Renal cortex interstitium (tissue), 11 donors: ENCODE results near the gene SPATA20. TPM values are rescaled to one million over a fixed set of nuclear protein-coding genes. Genes with fewer than 3 reads are reported as not detected.

Experiments
- DNase-seq, 11 donors: peaks; one replicate each; pipeline ENCODE4 v3.0.0-alpha.2; 2013; ENCODE audit warnings: low read depth in 9 of 11, low spot score in 4 of 11; ENCODE audit errors: extremely low read depth in 1 of 11
- polyA plus RNA-seq, 3 donors: library from polyadenylated mRNA; unstranded; fragments of 120-200 nt; gene quantifications; one replicate each; pipeline ENCODE4 v1.2.1, GENCODE V29; 2013; ENCODE audit not compliant: insufficient read length in 3 of 3

SPATA20 gene
- polyA plus RNA-seq, 3 donors = 49.4 to 69.7 (median 55.5) TPM

DNA sequence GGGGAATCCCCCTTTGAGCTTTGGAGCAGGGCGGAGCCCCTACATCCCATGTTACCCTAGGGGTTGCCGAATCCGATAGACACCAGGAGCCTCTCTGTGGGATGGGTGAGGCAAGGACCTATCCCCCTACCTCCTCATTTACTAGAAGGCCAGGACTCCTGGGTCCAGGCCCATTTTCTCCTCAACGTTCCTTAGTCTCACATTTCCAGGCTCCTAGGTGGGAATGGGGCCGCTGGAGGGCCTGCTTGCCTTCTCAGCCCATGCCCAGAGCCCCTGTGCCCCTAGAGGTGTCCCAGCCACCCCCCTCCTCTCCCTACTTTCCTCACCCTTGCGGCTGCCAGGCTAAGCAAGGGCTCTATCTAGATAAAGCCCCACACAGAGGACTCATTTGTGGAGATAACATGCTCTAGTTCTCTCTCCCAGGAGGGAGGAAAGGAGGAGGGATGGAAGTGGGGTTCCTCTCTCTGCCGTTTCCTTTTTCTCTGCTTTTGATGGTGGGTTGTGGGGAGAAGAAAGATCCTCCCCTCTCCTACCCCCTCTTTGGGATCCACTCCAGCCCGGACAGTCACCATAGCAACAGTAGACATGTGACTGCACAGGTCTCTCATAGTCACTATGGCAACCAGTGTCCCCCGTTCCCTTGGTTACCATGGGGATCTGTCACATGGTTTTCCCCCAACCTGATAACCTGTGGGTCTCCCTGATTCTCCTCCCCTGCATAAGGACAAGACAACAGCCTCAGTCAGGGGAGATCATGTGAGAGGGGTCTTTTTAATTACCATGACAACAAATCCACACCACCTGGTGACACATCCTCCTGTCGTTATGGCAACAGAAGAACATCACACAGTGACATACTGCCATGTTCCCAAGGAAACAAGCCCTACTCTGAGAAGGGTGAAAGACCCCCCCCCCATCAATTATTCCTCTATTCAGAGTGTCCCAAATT, 18.7 kb downstream of the SPATA20 start:
- no peak for DNase-seq

- DNase-seq = no peak
Measured at GRCh38 chr17:50566886-50567285, 19.9 kb downstream of the SPATA20 start.

- no peak for DNase-seq
Measured at GRCh38 chr17:50568659-50569058, 21.7 kb downstream of the SPATA20 start.

DNA sequence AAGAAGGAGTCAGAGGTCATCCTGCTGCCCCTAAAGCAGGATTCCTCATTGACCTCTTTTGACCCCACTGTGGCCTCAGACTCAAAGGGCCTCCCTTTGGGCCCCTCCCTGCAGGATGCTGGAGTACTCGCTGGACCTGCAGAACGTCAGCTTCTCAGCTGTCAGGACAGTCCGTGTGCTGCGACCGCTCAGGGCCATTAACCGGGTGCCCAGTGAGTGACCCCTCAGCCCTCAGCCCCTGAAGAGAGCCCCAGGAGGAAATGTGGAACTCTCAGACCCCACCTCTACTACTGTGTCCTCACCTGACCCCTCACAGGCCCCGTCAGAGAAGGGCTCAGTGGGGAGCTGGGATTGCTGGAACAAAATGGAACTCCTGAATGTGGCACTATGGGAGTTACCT, 22.6 kb downstream of the SPATA20 start:
- no peak for DNase-seq

- no peak for DNase-seq
Measured at GRCh38 chr17:50570032-50570431, 23.1 kb downstream of the SPATA20 start.

- no peak for DNase-seq
Measured at GRCh38 chr17:50570528-50570927, 23.6 kb downstream of the SPATA20 start.

DNA sequence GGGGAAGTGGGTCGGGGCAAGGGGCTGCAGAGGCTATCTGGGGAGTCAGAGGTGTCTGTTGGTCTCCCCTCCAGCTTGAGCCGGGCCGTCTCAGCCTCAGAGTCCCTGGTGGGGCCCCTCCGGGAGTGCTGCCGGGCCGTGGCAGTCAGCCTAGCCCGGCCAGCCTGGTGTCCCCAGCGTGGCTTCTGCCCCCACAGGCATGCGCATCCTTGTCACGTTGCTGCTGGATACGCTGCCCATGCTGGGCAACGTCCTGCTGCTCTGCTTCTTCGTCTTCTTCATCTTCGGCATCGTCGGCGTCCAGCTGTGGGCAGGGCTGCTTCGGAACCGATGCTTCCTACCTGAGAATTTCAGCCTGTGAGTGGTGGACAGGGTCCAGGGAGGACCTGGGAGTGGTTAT, 24.7 kb downstream of the SPATA20 start:
- DNase-seq = no peak

DNA sequence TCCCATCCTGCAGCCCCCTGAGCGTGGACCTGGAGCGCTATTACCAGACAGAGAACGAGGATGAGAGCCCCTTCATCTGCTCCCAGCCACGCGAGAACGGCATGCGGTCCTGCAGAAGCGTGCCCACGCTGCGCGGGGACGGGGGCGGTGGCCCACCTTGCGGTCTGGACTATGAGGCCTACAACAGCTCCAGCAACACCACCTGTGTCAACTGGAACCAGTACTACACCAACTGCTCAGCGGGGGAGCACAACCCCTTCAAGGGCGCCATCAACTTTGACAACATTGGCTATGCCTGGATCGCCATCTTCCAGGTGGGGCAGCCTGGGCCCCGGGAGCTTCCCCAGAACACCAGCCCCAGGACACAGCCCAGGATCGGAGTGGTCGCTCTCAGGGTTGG, 25.6 kb downstream of the SPATA20 start:
- DNase-seq = no peak

DNA sequence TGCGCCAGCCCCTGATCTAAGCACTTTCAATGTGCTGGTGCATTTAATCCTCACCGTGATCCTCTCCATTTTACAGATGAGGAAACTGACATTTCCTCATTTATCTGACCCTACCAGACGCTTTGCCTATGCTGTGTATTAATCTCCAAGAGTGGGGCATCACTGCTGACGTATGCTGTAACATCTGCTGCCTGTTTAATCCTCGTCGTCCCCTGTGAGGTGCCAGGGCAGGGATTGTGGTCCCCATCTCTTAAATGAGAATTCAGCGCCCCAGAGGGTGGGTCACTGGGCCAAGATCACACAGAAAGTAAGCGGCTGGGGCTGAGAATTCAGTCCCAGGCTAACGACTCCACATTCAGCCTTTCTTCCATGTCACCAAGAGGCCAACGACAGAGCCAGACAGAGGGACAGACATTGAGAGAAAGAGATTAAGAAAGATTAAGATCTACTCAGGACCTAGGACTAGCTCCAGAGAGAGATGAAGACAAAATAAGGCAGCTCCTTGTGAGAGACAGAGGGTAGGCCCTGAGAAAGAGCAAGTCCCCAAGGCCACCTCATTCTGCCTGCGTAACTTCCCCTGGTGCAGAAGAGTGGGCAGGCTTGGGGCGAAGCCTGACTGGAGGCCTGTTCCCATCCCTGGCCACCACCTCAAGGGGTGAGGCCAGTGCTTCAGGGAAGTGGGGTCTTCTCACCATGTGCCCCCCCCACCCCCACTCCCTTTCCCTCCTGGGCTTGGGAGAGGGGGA, 27.1 kb downstream of the SPATA20 start:
- DNase-seq = no peak

DNA sequence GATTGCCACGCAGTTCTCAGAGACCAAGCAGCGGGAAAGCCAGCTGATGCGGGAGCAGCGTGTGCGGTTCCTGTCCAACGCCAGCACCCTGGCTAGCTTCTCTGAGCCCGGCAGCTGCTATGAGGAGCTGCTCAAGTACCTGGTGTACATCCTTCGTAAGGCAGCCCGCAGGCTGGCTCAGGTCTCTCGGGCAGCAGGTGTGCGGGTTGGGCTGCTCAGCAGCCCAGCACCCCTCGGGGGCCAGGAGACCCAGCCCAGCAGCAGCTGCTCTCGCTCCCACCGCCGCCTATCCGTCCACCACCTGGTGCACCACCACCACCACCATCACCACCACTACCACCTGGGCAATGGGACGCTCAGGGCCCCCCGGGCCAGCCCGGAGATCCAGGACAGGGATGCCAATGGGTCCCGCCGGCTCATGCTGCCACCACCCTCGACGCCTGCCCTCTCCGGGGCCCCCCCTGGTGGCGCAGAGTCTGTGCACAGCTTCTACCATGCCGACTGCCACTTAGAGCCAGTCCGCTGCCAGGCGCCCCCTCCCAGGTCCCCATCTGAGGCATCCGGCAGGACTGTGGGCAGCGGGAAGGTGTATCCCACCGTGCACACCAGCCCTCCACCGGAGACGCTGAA, 28.7 kb downstream of the SPATA20 start:
- DNase-seq = no peak

- no peak for DNase-seq
Measured at GRCh38 chr17:50576864-50577263, 29.9 kb downstream of the SPATA20 start.

DNA sequence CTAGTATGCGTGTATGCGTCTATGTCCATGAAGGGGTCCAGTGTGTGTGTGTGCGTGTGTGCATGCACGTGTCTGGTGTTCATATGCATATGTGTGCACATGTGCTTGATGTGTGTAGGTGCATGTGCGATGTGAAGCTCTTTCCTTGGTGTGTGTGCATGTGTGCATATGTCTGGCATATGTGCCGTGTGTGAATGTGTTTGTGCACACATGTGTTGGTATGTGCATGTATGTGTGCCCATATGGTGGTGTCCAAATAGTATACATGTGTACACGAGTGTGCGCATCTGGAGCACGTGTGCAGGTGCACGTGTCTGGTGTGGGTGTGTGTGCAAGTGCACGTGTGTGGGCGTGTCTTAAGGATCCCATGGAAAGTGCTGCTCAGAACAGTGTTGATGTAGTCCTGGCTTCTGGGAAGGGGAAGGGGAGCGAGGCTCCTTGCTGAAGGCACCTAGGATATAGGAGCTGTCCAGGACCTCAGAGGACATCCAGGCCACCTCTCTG, 30.5 kb downstream of the SPATA20 start:
- DNase-seq = no peak

DNA sequence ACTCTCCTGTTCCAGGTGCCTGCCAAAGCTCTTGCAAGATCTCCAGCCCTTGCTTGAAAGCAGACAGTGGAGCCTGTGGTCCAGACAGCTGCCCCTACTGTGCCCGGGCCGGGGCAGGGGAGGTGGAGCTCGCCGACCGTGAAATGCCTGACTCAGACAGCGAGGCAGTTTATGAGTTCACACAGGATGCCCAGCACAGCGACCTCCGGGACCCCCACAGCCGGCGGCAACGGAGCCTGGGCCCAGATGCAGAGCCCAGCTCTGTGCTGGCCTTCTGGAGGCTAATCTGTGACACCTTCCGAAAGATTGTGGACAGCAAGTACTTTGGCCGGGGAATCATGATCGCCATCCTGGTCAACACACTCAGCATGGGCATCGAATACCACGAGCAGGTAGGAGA, 31.2 kb downstream of the SPATA20 start:
- DNase-seq = no peak

DNA sequence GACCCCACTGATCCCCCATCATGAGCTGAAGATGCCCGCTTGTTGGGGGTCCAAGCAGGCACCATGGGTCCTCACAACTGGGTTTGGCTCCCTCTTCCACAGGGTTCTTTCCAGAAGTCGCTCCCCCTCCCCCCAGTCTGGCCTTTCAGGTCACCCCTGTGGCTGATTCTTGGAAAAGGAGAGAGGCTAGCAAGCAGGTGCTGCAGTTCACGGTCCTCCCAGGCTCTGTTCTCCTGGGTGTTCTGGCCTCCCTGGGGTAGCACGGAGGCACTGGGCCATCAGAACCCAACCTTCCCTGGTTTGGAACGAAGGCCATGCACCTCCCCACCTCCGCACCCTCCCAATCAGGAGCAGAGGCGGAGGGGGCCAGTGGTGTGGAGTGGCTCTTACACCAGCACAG, 32.4 kb downstream of the SPATA20 start:
- DNase-seq = no peak

DNA sequence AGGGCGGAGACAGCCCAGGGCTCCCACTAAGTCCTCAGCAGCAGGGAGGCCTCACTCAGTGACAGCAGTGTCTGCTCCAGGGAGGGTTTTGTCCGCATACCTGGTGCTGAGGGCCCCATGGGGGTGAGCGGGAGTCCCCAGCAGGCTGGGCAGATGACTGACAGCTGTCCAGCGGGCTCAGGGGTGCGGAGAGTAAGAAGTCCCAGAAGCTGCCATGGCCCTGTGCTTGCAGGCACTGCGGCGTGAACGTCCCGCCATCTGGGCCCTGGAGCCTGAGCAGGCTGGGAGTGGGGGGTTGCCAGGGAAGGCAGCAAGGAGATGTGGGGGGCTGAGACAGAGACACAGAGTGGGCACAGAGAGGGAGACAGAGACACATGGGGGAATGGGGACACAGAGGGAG, 33.7 kb downstream of the SPATA20 start:
- DNase-seq = no peak

- no peak for DNase-seq
Measured at GRCh38 chr17:50581316-50581715, 34.3 kb downstream of the SPATA20 start.

DNA sequence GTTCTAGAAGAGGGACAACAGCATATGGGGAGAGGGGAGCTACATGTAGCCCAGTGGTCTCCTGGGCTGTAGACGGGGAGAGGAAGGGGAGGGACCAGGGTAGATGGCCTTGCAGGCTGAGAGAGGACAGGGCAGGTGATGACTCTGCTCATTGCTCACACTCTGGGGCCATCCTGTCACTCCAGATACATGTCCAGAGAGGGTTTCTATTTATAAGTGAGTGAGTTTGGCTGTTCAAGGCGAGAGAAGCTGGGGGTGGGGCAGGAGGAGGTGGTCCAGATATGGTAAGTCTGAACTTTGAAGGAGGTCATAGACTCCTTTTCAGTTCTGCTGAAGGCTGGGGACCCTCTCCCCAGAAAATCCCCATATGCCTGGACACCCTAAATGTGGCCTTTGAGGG, 35.8 kb downstream of the SPATA20 start:
- DNase-seq = no peak

DNA sequence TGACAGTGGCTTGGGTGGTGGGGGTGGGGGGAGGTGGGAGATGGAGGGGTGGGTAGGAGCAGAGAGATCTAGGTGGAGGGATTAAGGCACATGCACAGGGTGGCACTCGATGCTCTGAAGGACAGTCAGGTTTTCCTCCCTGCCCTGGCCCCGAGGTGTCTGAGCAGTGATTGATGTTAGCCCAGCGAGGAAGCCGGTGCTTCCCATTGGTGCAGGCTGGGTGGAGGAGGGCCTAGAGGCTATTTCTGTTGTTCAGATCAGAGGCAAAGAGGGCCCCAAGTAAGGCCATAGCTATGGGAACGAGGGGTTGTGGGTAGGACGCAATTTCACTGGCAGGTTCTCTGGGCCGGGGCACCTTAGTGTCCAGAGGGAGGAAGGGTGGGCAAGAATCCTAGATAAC, 36.7 kb downstream of the SPATA20 start:
- peak in 1 of 11 donors; percentile 51 for DNase-seq

DNA sequence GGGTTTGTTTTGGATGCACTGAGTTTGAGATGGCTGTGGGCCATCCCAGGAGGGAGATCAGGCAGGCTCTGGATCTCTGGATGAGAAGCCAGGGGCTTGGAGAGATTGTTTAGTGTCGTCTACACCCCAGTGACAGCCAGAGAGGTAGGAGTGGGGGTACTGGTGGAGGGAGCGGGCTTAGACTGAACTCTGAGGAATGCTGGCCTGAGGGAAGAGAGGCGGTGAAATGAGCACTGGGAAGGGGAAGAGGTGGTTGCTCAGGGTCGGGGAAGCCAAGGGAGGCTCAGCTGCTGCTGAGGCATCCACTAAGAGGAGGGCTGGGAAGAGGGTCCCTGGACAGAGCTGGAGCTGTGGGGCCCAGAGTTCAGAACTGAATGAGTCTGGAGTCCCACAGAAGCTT, 37.1 kb downstream of the SPATA20 start:
- no peak for DNase-seq

DNA sequence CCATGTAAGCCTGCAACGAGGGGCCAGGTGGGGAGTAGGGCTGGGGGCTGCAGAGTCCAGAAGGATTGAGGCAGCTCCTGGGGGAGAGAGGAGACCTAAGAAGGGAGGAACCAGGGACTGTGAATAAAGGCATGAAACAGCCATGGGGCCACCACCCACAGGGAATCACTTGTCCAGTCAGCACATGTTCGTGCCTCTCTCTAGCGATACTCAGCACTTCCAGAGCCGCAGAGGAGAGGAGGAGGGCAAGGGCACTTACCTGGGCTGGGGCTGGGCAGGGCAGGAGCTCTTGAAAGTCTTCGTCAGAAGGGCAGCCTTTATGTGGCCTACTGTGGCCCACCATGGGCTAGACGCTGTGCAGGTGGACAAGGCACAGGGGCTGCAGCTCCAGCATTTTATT, 37.8 kb downstream of the SPATA20 start:
- no peak for DNase-seq
